Measurements from ENCODE around the gene PRND. TPM values are rescaled to one million over a fixed set of nuclear protein-coding genes. Genes with fewer than 3 reads are reported as not detected.

Gene PRND
- total and polyA plus RNA-seq, 3 experiments from 2014 or later, result 0.05 TPM; not detected in 2

DNA sequence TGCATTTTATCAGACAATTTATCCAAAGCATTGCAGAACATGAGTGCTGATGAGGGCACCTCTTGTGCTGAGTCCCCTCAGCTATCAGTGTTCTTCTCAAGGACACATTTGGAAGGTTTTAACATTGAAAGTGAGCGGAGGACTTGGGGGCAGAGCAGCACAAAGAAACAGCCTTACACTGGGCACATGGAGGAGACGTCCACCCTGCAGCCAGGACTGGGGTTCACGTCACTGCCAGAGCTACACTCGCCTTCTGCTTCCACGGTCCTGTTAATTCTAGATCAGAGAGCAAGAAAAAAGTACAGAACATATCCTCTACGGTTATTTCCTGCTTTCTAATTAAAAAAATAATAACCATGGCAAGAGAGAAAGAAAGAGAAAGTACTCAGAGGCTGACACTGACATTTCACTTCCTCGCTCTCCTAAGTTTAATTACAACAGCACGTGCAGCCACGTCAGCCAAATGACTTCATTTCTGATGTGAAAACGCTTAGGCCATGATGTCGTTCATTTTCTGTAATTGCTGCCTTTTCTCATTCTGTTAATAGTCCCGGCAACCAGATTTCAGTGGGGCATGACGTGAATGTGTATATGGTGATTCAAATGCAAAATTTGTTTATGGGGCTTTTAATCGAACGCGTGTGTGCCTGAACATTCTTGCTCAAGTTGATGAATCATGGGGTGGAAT lies 5.1 kb downstream of the PRND start:
- H3K4me1 Mint-ChIP-seq, result peaks cover 9 to 13% (median 12%) of the 10 kb centered on the region in 3 donors
- H3K36me3 Mint-ChIP-seq, result no peaks in the 10 kb centered on the region

GRCh38 chr20:4728120-4728760 lies 6.5 kb downstream of the PRND start:
- Histone ChIP-seq H3K36me3 (ENCODE audit: insufficient read depth, low read length) (no peaks in the 10 kb centered on the region), H3K27me3 (ENCODE audit: insufficient read depth, low read length, poor library complexity, severe bottlenecking) (no peaks in the 10 kb centered on the region), H3K4me3 (ENCODE audit: low read length) (no peak overlapping the region), H3K27ac (ENCODE audit: low read depth, low read length) (no peak overlapping the region), H3K9me3 (ENCODE audit: low read length) (no peaks in the 10 kb centered on the region), H3K4me1 (ENCODE audit: insufficient read depth, low read length) (peaks cover 12% of the 10 kb centered on the region)
- Mint-ChIP-seq H3K27me3 (peaks cover 10 to 15% of the 10 kb centered on the region in 2 donors), H3K4me3 (no peak overlapping the region), H3K4me1 (peaks cover 9 to 13% (median 12%) of the 10 kb centered on the region in 3 donors), H3K36me3 (no peaks in the 10 kb centered on the region), H3K27ac (peak overlapping the region in 1 of 8 donors; percentile 27), H3K9me3 (no peaks in the 10 kb centered on the region)
- CTCF ChIA-PET, result interaction anchor here (0.9 to 1.5 kb wide), 2 partner anchors 13 to 114 kb away, joined by 3 to 5 read pairs; no protein-coding TSS in a partner anchor
- POLR2A ChIA-PET, result no interaction called here
- DNase-seq, result no peak

More for the DNA sequence above, 5.1 kb downstream of the PRND start:
- Mint-ChIP-seq H3K27ac (peak overlapping the region; percentile 2 to 88 (median 70)), H3K9me3 (no peaks in the 10 kb centered on the region), H3K4me3 (peak overlapping the region; percentile 0 to 83 (median 78)), H3K27me3 (peaks cover 3 to 4% of the 10 kb centered on the region in 2 donors)
- Histone ChIP-seq H3K4me3 (ENCODE audit: low read length) (peak overlapping the region; percentile 33), H3K27ac (ENCODE audit: low read depth, low read length) (no peak overlapping the region), H3K9me3 (ENCODE audit: low read length) (no peaks in the 10 kb centered on the region), H3K36me3 (ENCODE audit: insufficient read depth, low read length) (no peaks in the 10 kb centered on the region), H3K27me3 (ENCODE audit: insufficient read depth, low read length, poor library complexity, severe bottlenecking) (no peaks in the 10 kb centered on the region), H3K4me1 (ENCODE audit: insufficient read depth, low read length) (peaks cover 12% of the 10 kb centered on the region)
- DNase-seq, result peak in 3 of 5 donors; percentile 36 to 56 (median 48)
- ChIA-PET POLR2A (no interaction called here), CTCF (interaction anchor here (9.7 kb wide), 1 partner anchor 118 kb away, joined by 166 read pairs; no protein-coding TSS in a partner anchor)

DNA sequence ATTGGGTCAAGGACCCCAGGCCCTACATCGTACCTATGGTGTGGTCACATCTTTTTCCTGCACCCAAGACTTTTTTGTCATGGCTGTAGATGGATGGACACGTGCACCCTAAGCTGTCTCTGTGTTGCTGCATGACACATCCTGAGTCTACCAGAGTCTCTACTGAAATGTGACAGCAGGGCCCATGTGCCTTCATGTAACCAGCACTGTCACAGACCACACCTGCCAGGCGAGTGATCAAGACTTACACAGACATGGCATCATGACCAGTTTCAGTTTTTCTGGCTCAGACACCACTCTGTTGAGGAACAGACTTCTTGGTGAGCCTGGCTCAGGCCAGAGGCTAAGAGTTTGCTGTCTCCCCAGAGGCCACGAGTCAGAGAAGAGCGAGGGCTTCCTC lies 7.6 kb downstream of the PRND start:
- Mint-ChIP-seq H3K27me3 (peaks cover 12 to 18% of the 10 kb centered on the region in 2 donors), H3K4me3 (peak overlapping the region in 1 of 7 donors; percentile 87), H3K27ac (no peak overlapping the region), H3K9me3 (no peaks in the 10 kb centered on the region), H3K36me3 (no peaks in the 10 kb centered on the region), H3K4me1 (peaks cover 9 to 13% (median 12%) of the 10 kb centered on the region in 3 donors)
- ChIA-PET POLR2A (no interaction called here), CTCF (interaction anchor here (4.1 kb wide), 1 partner anchor 11 kb away, joined by 13 read pairs; no protein-coding TSS in a partner anchor)
- Histone ChIP-seq H3K27ac (ENCODE audit: low read depth, low read length) (no peak overlapping the region), H3K9me3 (ENCODE audit: low read length) (no peaks in the 10 kb centered on the region), H3K27me3 (ENCODE audit: insufficient read depth, low read length, poor library complexity, severe bottlenecking) (no peaks in the 10 kb centered on the region), H3K36me3 (ENCODE audit: insufficient read depth, low read length) (no peaks in the 10 kb centered on the region), H3K4me3 (ENCODE audit: low read length) (no peak overlapping the region), H3K4me1 (ENCODE audit: insufficient read depth, low read length) (peaks cover 12% of the 10 kb centered on the region)
- no peak for DNase-seq

DNA sequence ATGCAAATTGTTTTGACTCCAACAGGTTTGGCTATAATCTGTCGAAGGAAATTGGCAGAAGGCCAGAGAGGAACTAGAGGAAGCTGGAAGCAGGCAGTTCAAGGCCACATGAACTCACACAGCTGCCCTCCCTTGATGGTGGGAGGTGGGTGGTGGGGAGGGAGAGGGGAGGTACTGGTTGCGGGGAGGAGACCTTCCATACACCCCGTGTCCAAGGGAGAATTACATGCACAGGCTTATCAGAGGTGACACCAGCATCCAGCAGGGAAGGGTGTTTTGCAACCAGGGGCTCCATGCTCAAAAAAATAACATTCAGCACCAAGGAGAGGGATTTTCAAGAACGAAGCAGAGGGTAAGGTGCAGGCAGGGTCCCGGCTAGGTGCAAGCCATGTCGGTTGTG lies 9.1 kb downstream of the PRND start:
- Mint-ChIP-seq H3K4me3 (no peak overlapping the region), H3K27ac (no peak overlapping the region), H3K9me3 (no peaks in the 10 kb centered on the region), H3K36me3 (no peaks in the 10 kb centered on the region), H3K27me3 (peaks cover 20 to 28% of the 10 kb centered on the region in 2 donors), H3K4me1 (peaks cover 9 to 13% (median 12%) of the 10 kb centered on the region in 3 donors)
- no peak for DNase-seq
- POLR2A ChIA-PET, result no interaction called here
- Histone ChIP-seq H3K4me3 (ENCODE audit: low read length) (no peak overlapping the region), H3K9me3 (ENCODE audit: low read length) (no peaks in the 10 kb centered on the region), H3K27me3 (ENCODE audit: insufficient read depth, low read length, poor library complexity, severe bottlenecking) (no peaks in the 10 kb centered on the region), H3K36me3 (ENCODE audit: insufficient read depth, low read length) (no peaks in the 10 kb centered on the region), H3K27ac (ENCODE audit: low read depth, low read length) (no peak overlapping the region), H3K4me1 (ENCODE audit: insufficient read depth, low read length) (peaks cover 12% of the 10 kb centered on the region)
- CTCF ChIA-PET, result interaction anchor here (4.1 kb wide), 1 partner anchor 9 kb away, joined by 13 read pairs; no protein-coding TSS in a partner anchor

DNA sequence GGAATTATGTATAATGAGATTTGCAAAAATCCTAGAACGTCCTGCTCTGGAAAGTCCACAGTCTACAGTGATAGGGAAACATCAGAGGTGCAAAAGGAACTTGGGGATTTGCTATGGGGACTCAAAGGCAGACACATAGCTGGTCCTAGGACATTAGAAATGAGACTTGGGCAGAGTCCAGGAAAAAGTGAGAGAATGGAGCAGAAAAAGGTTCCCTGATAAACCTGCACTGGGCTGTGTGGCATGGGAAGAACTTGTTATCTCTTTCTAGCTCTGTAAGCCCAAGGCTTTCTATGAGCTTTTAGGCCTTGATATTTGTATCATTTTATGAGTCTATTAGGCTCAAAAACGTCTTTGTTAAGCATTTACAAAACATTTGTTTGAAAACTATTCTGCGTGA lies 15.2 kb downstream of the PRND start:
- Mint-ChIP-seq H3K36me3 (no peaks in the 10 kb centered on the region), H3K4me1 (peaks cover 2 to 5% (median 3%) of the 10 kb centered on the region in 3 donors), H3K9me3 (no peaks in the 10 kb centered on the region), H3K27ac (no peak overlapping the region), H3K27me3 (peaks cover 22 to 54% of the 10 kb centered on the region in 2 donors), H3K4me3 (no peak overlapping the region)
- POLR2A ChIA-PET, result no interaction called here
- no peak overlapping the region for H3K4me3 ChIP-seq (ENCODE audit: low read length)
- no peak overlapping the region for H3K27ac ChIP-seq (ENCODE audit: low read depth, low read length)
- no peaks in the 10 kb centered on the region for H3K9me3 ChIP-seq (ENCODE audit: low read length)
- H3K27me3 ChIP-seq (ENCODE audit: insufficient read depth, low read length, poor library complexity, severe bottlenecking), result no peaks in the 10 kb centered on the region
- no peaks in the 10 kb centered on the region for H3K4me1 ChIP-seq (ENCODE audit: insufficient read depth, low read length)
- CTCF ChIA-PET, result interaction anchor here (0.8 kb wide), 2 partner anchors 123 to 131 kb away, joined by 3 read pairs; no protein-coding TSS in a partner anchor
- no peaks in the 10 kb centered on the region for H3K36me3 ChIP-seq (ENCODE audit: insufficient read depth, low read length)
- no peak for DNase-seq

- no peaks in the 10 kb centered on the region for H3K36me3 Mint-ChIP-seq
- Histone ChIP-seq H3K27ac (ENCODE audit: low read depth, low read length) (no peak overlapping the region), H3K4me1 (ENCODE audit: insufficient read depth, low read length) (no peaks in the 10 kb centered on the region), H3K36me3 (ENCODE audit: insufficient read depth, low read length) (no peaks in the 10 kb centered on the region), H3K27me3 (ENCODE audit: insufficient read depth, low read length, poor library complexity, severe bottlenecking) (no peaks in the 10 kb centered on the region), H3K9me3 (ENCODE audit: low read length) (no peaks in the 10 kb centered on the region), H3K4me3 (ENCODE audit: low read length) (no peak overlapping the region)
- no peaks in the 10 kb centered on the region for H3K9me3 Mint-ChIP-seq
- CTCF ChIA-PET, result interaction anchor here (0.8 to 3.1 kb wide), 3 partner anchors 7 to 177 kb away, joined by 3 to 13 read pairs (median 4); no protein-coding TSS in a partner anchor
- peaks cover 2 to 5% (median 3%) of the 10 kb centered on the region in 3 donors for H3K4me1 Mint-ChIP-seq
- POLR2A ChIA-PET, result no interaction called here
- H3K27me3 Mint-ChIP-seq, result peaks cover 17 to 42% of the 10 kb centered on the region in 2 donors
- no peak for DNase-seq
- H3K27ac Mint-ChIP-seq, result no peak overlapping the region
- H3K4me3 Mint-ChIP-seq, result no peak overlapping the region
These were observed 16.3 kb downstream of the PRND start for GRCh38 chr20:4737857-4738627.

DNA sequence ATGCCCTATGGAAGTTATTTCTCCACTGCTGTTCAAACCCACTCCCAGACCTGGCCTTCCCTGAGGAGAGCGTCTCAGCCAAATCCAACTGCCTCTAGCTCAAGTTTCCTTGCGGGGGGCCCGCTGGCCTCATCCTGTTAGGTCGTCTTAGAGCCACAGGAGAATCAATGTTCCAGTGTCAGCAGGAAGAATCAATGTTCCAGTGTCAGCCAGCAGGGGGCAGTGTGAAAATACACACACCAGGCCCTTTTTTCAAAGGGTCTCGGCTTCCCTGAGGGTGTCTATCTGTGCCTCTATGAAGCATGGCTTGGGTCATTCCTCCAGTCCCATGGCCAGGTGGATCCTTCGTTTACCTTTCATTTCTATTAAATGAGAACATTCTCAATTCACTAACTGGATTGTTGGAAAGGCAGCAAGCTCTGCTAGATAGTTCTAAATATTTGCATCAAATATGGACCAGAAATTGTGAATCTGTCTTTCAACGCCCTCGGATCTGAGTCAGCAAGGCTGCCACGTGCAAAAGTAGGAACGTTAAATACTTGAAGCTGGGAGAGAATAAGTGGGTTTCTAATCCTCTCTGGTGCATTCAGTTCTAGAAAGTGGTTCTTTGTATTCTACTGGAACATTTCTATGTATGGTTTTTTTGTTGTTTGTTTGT lies 19.2 kb downstream of the PRND start:
- Mint-ChIP-seq H3K27ac (no peak overlapping the region), H3K36me3 (no peaks in the 10 kb centered on the region), H3K27me3 (peaks cover 5 to 29% of the 10 kb centered on the region in 2 donors), H3K9me3 (no peaks in the 10 kb centered on the region), H3K4me1 (peaks cover 2 to 5% (median 3%) of the 10 kb centered on the region in 3 donors), H3K4me3 (no peak overlapping the region)
- no peak overlapping the region for H3K27ac ChIP-seq (ENCODE audit: low read depth, low read length)
- no peaks in the 10 kb centered on the region for H3K27me3 ChIP-seq (ENCODE audit: insufficient read depth, low read length, poor library complexity, severe bottlenecking)
- POLR2A ChIA-PET, result no interaction called here
- no peaks in the 10 kb centered on the region for H3K9me3 ChIP-seq (ENCODE audit: low read length)
- no peaks in the 10 kb centered on the region for H3K4me1 ChIP-seq (ENCODE audit: insufficient read depth, low read length)
- CTCF ChIA-PET, result interaction anchor here (0.9 to 3.1 kb wide), 14 partner anchors 9 to 365 kb away, joined by 3 to 13 read pairs (median 4); partner anchors contain the start of gene PRND
- no peaks in the 10 kb centered on the region for H3K36me3 ChIP-seq (ENCODE audit: insufficient read depth, low read length)
- no peak overlapping the region for H3K4me3 ChIP-seq (ENCODE audit: low read length)
- DNase-seq, result peak; percentile 33 to 76 (median 52)

Measured in CD8-positive, alpha-beta memory T cell (primary cell).